GM12875 (cell line): ENCODE measurements around the gene ACTR10.

Experiments
- H3K4me3 ChIP-seq: one replicate; pipeline ENCODE4 v1.5.1; 2011; ENCODE audit warnings: low read depth, low read length, control low read depth
- CTCF ChIP-seq: IDR thresholded peaks from 2 replicates; pipeline ENCODE4 v1.5.1; 2011; ENCODE audit warnings: low read depth, mild to moderate bottlenecking, control low read depth, inconsistent platforms, low read length, moderate library complexity, borderline replicate concordance; ENCODE audit not compliant: insufficient read depth

ACTR10 gene

GRCh38 chr14:58272588-58273372 lies 72.8 kb downstream of the ACTR10 start:
- peak; percentile 11; the same call in 1 of the 2 replicates for TF ChIP-seq CTCF
- H3K4me3 ChIP-seq: no peak overlapping the region

- no peak for TF ChIP-seq CTCF
- no peak overlapping the region for H3K4me3 ChIP-seq
These were observed 74.9 kb downstream of the ACTR10 start for GRCh38 chr14:58274881-58275280.

GRCh38 chr14:58275527-58276190 lies 75.7 kb downstream of the ACTR10 start:
- H3K4me3 ChIP-seq: no peak overlapping the region
- no peak for TF ChIP-seq CTCF

- no peak for TF ChIP-seq CTCF
- no peak overlapping the region for H3K4me3 ChIP-seq
These were observed 76.3 kb downstream of the ACTR10 start for GRCh38 chr14:58276208-58276607.

GRCh38 chr14:58278177-58278576 lies 78.2 kb downstream of the ACTR10 start:
- no peak overlapping the region for H3K4me3 ChIP-seq
- no peak for TF ChIP-seq CTCF

GRCh38 chr14:58280954-58281787 lies 81.2 kb downstream of the ACTR10 start:
- no peak for TF ChIP-seq CTCF
- H3K4me3 ChIP-seq: no peak overlapping the region
